ENCODE measurements around the gene IRF9. TPM values are rescaled to one million over a fixed set of nuclear protein-coding genes. Genes with fewer than 3 reads are reported as not detected.

IRF9 gene
- total RNA-seq, 1 experiment from 2014 or later = 27.6 TPM

- Histone ChIP-seq H2BK20ac (ENCODE audit: low read depth, low read length, poor library complexity, severe bottlenecking) (no peak overlapping the region), H3K79me1 (ENCODE audit: insufficient read depth, low read depth, low read length, poor library complexity, severe bottlenecking) (no peaks in the 10 kb centered on the region), H3K4ac (ENCODE audit: low read depth, low read length) (no peak overlapping the region), H2BK120ac (ENCODE audit: low read depth, low read length, poor library complexity, severe bottlenecking) (no peak overlapping the region), H3K14ac (ENCODE audit: insufficient read depth, low read length) (no peak overlapping the region), H4K8ac (replicated peaks; ENCODE audit: insufficient read length, low read depth, low read length) (no peak overlapping the region), H3K18ac (ENCODE audit: insufficient read length, low read depth, low read length) (no peak overlapping the region), H3K23ac (ENCODE audit: insufficient read length, low read depth, low read length) (no peak overlapping the region), H2AFZ (ENCODE audit: low read length) (no peak overlapping the region), H2BK12ac (ENCODE audit: insufficient read length, low read depth, low read length) (no peak overlapping the region), H3K4me1 (ENCODE audit: insufficient read depth, low read length) (no peaks in the 10 kb centered on the region), H4K20me1 (ENCODE audit: control insufficient read depth, insufficient read depth, insufficient read length) (no peaks in the 10 kb centered on the region), H3K23me2 (ENCODE audit: insufficient read length, low read depth, low read length, poor library complexity, severe bottlenecking) (peaks cover 6% of the 10 kb centered on the region), H3K27ac (ENCODE audit: insufficient read length, low read depth, low read length) (no peak overlapping the region), H4K5ac (ENCODE audit: insufficient read length, low read depth, low read length) (no peak overlapping the region), H3T11ph (ENCODE audit: low read length) (no peak overlapping the region), H3K9ac (ENCODE audit: extremely low read depth, insufficient read length, low read length) (no peak overlapping the region), H3K4me2 (ENCODE audit: insufficient read depth, insufficient read length, low read length) (no peak overlapping the region), H3K9me3 (ENCODE audit: control insufficient read depth, low read depth, low read length) (no peaks in the 10 kb centered on the region), H3K27me3 (ENCODE audit: insufficient read depth, low read length) (no peaks in the 10 kb centered on the region), H3K79me2 (ENCODE audit: insufficient read depth, low read length) (no peaks in the 10 kb centered on the region), H2BK15ac (ENCODE audit: low read depth, low read length) (no peak overlapping the region), H4K91ac (ENCODE audit: insufficient read length, low read depth, low read length) (no peak overlapping the region), H2BK5ac (ENCODE audit: insufficient read length, low read length) (no peak overlapping the region), H3K56ac (ENCODE audit: insufficient read length, low read depth, low read length) (no peak overlapping the region), H2AK5ac (ENCODE audit: insufficient read length, low read length) (no peak overlapping the region)
- Mint-ChIP-seq H3K9me3 (0 out of 5 replicates have a peak, but pooled peaks cover 0 to 2% of the 10 kb centered on the region in 2 experiments), H3K27ac (peak overlapping the region in 1 of 3 experiments; percentile 50; a peak in 2 of 7 replicates), H3K4me3 (no peak overlapping the region), H3K36me3 (ENCODE audit: insufficient read depth in 1 of 3, low read depth in 3 of 3) (no peaks in the 10 kb centered on the region; a peak in 1 of 7 replicates), H3K27me3 (ENCODE audit: low read depth) (no peaks in the 10 kb centered on the region), H3K4me1 (peaks cover 8 to 10% of the 10 kb centered on the region in 2 experiments)
- no peak for DNase-seq
- TF ChIP-seq CTCF (conservative IDR thresholded peaks at IDR 0.05) = no peak
- WGBS (ENCODE audit: extremely low coverage, insufficient read length, low lambda C conversion rate) = no CpG with 5 or more reads among the region's 15 CpGs
Observed at GRCh38 chr14:24131549-24131966, 29.5 kb upstream of the IRF9 start.

Data from H9 (cell line).